Mucosa of descending colon (tissue), 3 donors: Measurements from ENCODE around the gene ARHGEF28. TPM values are rescaled to one million over a fixed set of nuclear protein-coding genes. Genes with fewer than 3 reads are reported as not detected.

ENCODE experiments used
- ATAC-seq: fragments of 200-7000 bp; cut with Tn5 transposase; one replicate; pipeline ENCODE4 v1.9.1; 2020; ENCODE audit warnings: mild to moderate bottlenecking, moderate library complexity
- DNase-seq, 3 donors: peaks; one replicate each; pipeline ENCODE4 v3.0.0-alpha.2; 2020
- H3K36me3 ChIP-seq: fragments of 200-600 bp; one replicate; pipeline ENCODE4 v1.8.0; 2021; ENCODE audit warnings: low read depth, mild to moderate bottlenecking
- H3K4me1 ChIP-seq: fragments of 200-600 bp; one replicate; pipeline ENCODE4 v1.8.0; 2021; ENCODE audit warnings: low read depth, mild to moderate bottlenecking
- H3K4me3 ChIP-seq: fragments of 200-600 bp; one replicate; pipeline ENCODE4 v1.8.0; 2021; ENCODE audit warnings: mild to moderate bottlenecking
- H3K9me3 ChIP-seq: fragments of 200-600 bp; one replicate; pipeline ENCODE4 v1.8.0; 2021; ENCODE audit warnings: mild to moderate bottlenecking
- CTCF ChIP-seq: fragments of 200-600 bp; IDR thresholded peaks from one replicate; pipeline ENCODE4 v1.8.0; 2022; ENCODE audit warnings: antibody characterized with exemption, mild to moderate bottlenecking
- intact Hi-C, 2 donors: fragments of 100-400 bp; cut with DNase I in 1 of 2; cut with micrococcal nuclease in 1 of 2; formaldehyde crosslinking; loops; one replicate each; pipeline versions ENCODE4 v1.11.0 to v1.11.1; 2022; cut with DNase I, micrococcal nuclease
- total RNA-seq, 3 donors: library from RNA; stranded (reverse); fragmentation: NEBNext Ultra II Directional in 2 of 3; extraction: Animal tissue kit (Norgen Biotek cat#: 25700) in 2 of 3; gene quantifications; one replicate each; pipeline versions ENCODE4 v1.2.1 to v1.2.4, GENCODE V29; 2021 to 2023
- donor health status: DM: no; HTN: no; CAD: no; lungs with moderate emphysema.
- donor health status: DM: no; HTN: no; CAD: no.
- donor health status: DM: no; HTN: yes; CAD: no.

Gene ARHGEF28
- total RNA-seq, 3 donors from 2014 or later: 5.4 to 21.7 (median 11.6) TPM

GRCh38 chr5:73975845-73976244 lies 349.8 kb downstream of the ARHGEF28 start:
- no peak for TF ChIP-seq CTCF
- Histone ChIP-seq H3K9me3 (no peaks in the 10 kb centered on the region), H3K4me1 (no peaks in the 10 kb centered on the region), H3K36me3 (no peaks in the 10 kb centered on the region), H3K4me3 (no peak overlapping the region)
- intact Hi-C loops: no loop called here
- ATAC-seq (no peak), DNase-seq (no peak)

- no peak for ATAC-seq
- H3K4me3 ChIP-seq: no peak overlapping the region
- TF ChIP-seq CTCF: no peak
- no peaks in the 10 kb centered on the region for H3K4me1 ChIP-seq
- H3K36me3 ChIP-seq: no peaks in the 10 kb centered on the region
- DNase-seq: no peak
- no peaks in the 10 kb centered on the region for H3K9me3 ChIP-seq
- intact Hi-C loops: no loop called here
Measured at GRCh38 chr5:73977146-73977545, 351.1 kb downstream of the ARHGEF28 start.

GRCh38 chr5:73979321-73979720 lies 353.3 kb downstream of the ARHGEF28 start:
- TF ChIP-seq CTCF: no peak
- intact Hi-C loops: no loop called here
- Histone ChIP-seq H3K4me1 (no peaks in the 10 kb centered on the region), H3K4me3 (no peak overlapping the region), H3K36me3 (no peaks in the 10 kb centered on the region), H3K9me3 (no peaks in the 10 kb centered on the region)
- DNase-seq (no peak), ATAC-seq (no peak)

GRCh38 chr5:73981704-73982103 lies 355.7 kb downstream of the ARHGEF28 start:
- Histone ChIP-seq H3K36me3 (no peaks in the 10 kb centered on the region), H3K9me3 (no peaks in the 10 kb centered on the region), H3K4me1 (no peaks in the 10 kb centered on the region), H3K4me3 (no peak overlapping the region)
- no peak for DNase-seq
- intact Hi-C loops: no loop called here
- TF ChIP-seq CTCF: no peak
- no peak for ATAC-seq

- no peak for TF ChIP-seq CTCF
- H3K36me3 ChIP-seq: no peaks in the 10 kb centered on the region
- H3K4me1 ChIP-seq: no peaks in the 10 kb centered on the region
- intact Hi-C loops: no loop called here
- H3K4me3 ChIP-seq: no peak overlapping the region
- H3K9me3 ChIP-seq: no peaks in the 10 kb centered on the region
- ATAC-seq (no peak), DNase-seq (no peak)
Measured at GRCh38 chr5:73983644-73984043, 357.6 kb downstream of the ARHGEF28 start.

GRCh38 chr5:73985145-73985544 lies 359.1 kb downstream of the ARHGEF28 start:
- H3K9me3 ChIP-seq: no peaks in the 10 kb centered on the region
- no peak for ATAC-seq
- intact Hi-C loops: no loop called here
- H3K4me3 ChIP-seq: no peak overlapping the region
- H3K4me1 ChIP-seq: no peaks in the 10 kb centered on the region
- DNase-seq: peak in 1 of 3 donors; percentile 3
- TF ChIP-seq CTCF: no peak
- H3K36me3 ChIP-seq: no peaks in the 10 kb centered on the region
